Large intestine (tissue), 3 donors: ENCODE data around the gene E2F6. TPM values are rescaled to one million over a fixed set of nuclear protein-coding genes. Genes with fewer than 3 reads are reported as not detected.

Source experiments
- DNase-seq, 2 donors: peaks; one replicate each; pipeline versions ENCODE4 v3.0.0 to v3.0.0-alpha.2; 2013
- H3K27ac ChIP-seq: one replicate; pipeline ENCODE4 v1.5.1; 2013; ENCODE audit warnings: low read length
- H3K27me3 ChIP-seq: 2 replicates; pipeline ENCODE4 v1.6.1; 2013; ENCODE audit warnings: low read length; ENCODE audit not compliant: control insufficient read depth, insufficient read depth
- H3K36me3 ChIP-seq: 2 replicates; pipeline ENCODE4 v1.6.1; 2013; ENCODE audit warnings: low read length; ENCODE audit not compliant: control insufficient read depth, insufficient read depth
- H3K4me1 ChIP-seq: one replicate; pipeline ENCODE4 v1.6.1; 2013; ENCODE audit warnings: low read length; ENCODE audit not compliant: control insufficient read depth, insufficient read depth
- H3K4me3 ChIP-seq: one replicate; pipeline ENCODE4 v1.5.1; 2013; ENCODE audit warnings: low read length
- H3K9me3 ChIP-seq: one replicate; pipeline ENCODE4 v1.6.1; 2013; ENCODE audit warnings: mild to moderate bottlenecking, low read depth, low read length, moderate library complexity; ENCODE audit not compliant: control insufficient read depth
- WGBS: methylation state at CpG from one replicate; pipeline ENCODE4 v1.1.5; 2013; ENCODE audit warnings: low lambda C conversion rate; ENCODE audit not compliant: insufficient coverage; 5-methylcytosine and 5-hydroxymethylcytosine counted together
- polyA plus RNA-seq: library from polyadenylated mRNA; unstranded; fragments of 120-200 nt; gene quantifications from one replicate; pipeline ENCODE4 v1.2.1, GENCODE V29; 2013

The E2F6 gene
- polyA plus RNA-seq, 1 donor: 15.3 TPM

- DNase-seq: no peak
- 67% methylated on average over 3 of the region's 7 CpGs for WGBS
- no peak overlapping the region for H3K27ac ChIP-seq
Measured at GRCh38 chr2:11480859-11481258, 14.9 kb upstream of the E2F6 start.

DNA sequence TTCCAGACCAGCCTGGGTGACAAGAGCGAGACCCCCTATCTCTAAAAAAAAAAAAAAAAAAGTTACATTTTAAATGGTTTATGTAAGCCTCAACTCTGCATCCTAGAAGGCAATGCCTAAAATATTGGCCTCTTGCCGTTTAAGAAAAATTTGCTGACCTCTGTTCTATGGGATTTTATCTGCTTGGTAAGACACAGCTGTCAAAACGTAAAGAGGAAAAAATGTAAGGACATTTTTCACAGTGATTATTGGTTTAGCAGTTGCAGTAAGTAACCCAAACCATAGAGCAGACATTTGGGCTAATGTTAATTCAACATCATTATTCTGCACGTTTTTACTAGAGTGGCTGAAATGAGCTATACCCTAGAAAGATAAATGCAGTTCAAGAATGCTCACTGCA is 14.4 kb upstream of the E2F6 start:
- Histone ChIP-seq H3K4me3 (no peak overlapping the region), H3K27ac (no peak overlapping the region), H3K36me3 (no peaks in the 10 kb centered on the region), H3K9me3 (no peaks in the 10 kb centered on the region), H3K4me1 (peaks cover 5% of the 10 kb centered on the region), H3K27me3 (peaks cover 47% of the 10 kb centered on the region)
- WGBS: 60% methylated on average over 1 of the region's 4 CpGs
- no peak for DNase-seq

More at GRCh38 chr2:11480859-11481258, 14.9 kb upstream of the E2F6 start:
- Histone ChIP-seq H3K4me3 (no peak overlapping the region), H3K4me1 (peaks cover 5% of the 10 kb centered on the region), H3K9me3 (no peaks in the 10 kb centered on the region), H3K27me3 (peaks cover 47% of the 10 kb centered on the region), H3K36me3 (no peaks in the 10 kb centered on the region)

- no peaks in the 10 kb centered on the region for H3K9me3 ChIP-seq
- DNase-seq: no peak
- no peak overlapping the region for H3K27ac ChIP-seq
- 83% methylated on average over 4 of the region's 12 CpGs for WGBS
- H3K36me3 ChIP-seq: no peaks in the 10 kb centered on the region
- no peak overlapping the region for H3K4me3 ChIP-seq
- H3K27me3 ChIP-seq: peaks cover 45% of the 10 kb centered on the region
- H3K4me1 ChIP-seq: peaks cover 5% of the 10 kb centered on the region
Measured at GRCh38 chr2:11478899-11479605, 13.1 kb upstream of the E2F6 start.

DNA sequence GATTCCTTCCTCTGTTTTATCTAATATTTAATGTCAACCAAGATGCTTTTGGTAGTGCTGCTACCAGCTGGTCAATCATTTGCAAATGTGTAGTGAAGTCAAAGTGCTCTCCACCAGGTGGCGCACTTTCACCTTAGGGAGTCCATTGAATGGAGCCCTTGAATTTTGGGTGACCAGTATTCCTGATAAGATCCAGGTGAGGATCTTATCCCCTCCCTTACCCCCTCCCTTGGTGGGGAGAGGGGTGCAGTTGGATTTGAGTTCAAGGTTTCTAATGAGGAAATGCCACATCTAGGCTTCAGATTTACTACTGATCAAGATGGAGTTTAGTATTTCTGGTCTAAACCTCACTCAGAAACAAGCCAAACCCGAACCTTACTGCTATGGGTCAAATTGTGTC is 12.0 kb upstream of the E2F6 start:
- H3K4me3 ChIP-seq: no peak overlapping the region
- H3K4me1 ChIP-seq: peaks cover under 1% of the 10 kb centered on the region
- no peak overlapping the region for H3K27ac ChIP-seq
- H3K36me3 ChIP-seq: no peaks in the 10 kb centered on the region
- no peaks in the 10 kb centered on the region for H3K9me3 ChIP-seq
- peak; percentile 55 to 69 for DNase-seq
- H3K27me3 ChIP-seq: peaks cover 42% of the 10 kb centered on the region
- no CpG with 5 or more reads among the region's 2 CpGs for WGBS

DNA sequence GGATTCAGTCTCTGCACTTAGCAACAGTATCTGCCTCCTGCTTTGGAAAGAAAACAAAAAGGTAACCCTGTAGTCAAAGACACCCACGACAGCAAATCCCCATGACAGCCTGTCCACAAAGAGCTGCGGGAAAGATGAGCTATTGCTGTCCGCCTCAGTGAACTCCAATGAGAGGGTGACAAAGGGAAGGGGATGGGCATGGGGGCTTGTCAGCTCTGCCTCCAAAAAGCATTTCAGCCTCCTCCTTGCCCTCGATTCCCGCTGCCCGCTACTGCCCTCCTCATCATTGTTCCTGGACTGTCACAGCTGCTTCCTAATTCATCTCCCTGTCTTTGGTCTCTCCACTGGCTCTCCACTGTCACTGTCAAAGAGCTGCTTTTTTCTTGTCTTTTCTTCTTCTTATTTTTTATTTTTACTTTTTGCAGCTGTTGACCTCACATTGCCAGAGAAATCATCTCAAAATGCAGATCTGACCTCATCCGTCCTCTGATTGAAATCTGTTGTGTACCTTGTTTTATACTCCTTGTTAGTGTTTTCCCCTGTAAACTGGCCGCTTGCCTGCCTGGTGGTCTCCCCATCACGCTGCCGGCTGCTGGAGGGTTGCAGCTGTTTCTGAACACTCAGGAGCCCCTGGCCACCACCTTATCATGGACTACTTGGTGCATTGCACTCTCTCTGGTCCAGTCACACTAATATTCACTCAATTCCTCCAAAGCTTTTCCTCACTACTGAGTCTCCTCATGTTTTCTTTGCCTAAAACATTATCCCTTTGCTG is 7.9 kb upstream of the E2F6 start:
- no peak for DNase-seq
- 57% methylated on average over 1 of the region's 10 CpGs for WGBS
- Histone ChIP-seq H3K9me3 (no peaks in the 10 kb centered on the region), H3K4me1 (no peaks in the 10 kb centered on the region), H3K27ac (no peak overlapping the region), H3K4me3 (no peak overlapping the region), H3K27me3 (peaks cover 14% of the 10 kb centered on the region), H3K36me3 (no peaks in the 10 kb centered on the region)

GRCh38 chr2:11467749-11468148 is 1.8 kb upstream of the E2F6 start:
- Histone ChIP-seq H3K9me3 (no peaks in the 10 kb centered on the region), H3K36me3 (peaks cover 6% of the 10 kb centered on the region), H3K4me1 (peaks cover 4% of the 10 kb centered on the region), H3K27me3 (no peaks in the 10 kb centered on the region), H3K27ac (no peak overlapping the region), H3K4me3 (no peak overlapping the region)
- DNase-seq: no peak
- 48% methylated on average over 3 of the region's 6 CpGs for WGBS

DNA sequence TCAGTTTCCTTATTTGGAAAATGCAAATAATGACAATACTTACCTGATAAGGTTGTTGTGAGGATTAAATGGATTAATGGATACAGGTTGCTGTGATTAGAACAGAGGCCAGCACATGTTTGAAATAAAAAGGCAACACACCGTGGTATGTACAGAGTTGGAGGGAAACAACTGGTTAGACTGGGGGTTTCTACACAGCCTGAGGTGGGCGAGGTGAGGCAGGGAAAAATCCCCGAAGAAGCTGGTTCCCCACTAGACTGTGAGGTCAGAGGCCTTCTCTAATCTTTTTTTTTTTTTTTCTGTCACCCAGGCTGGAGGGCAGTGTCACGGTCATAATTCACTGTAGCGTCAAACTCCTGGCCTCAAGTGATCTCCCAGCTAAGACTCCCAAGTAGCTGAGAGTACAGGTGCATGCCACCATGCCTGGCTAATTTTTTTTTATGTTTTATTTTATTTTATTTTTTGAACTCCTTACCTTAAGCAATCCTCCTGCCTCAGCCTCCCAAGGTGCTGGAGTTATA is 1.2 kb upstream of the E2F6 start:
- Histone ChIP-seq H3K36me3 (peaks cover 6% of the 10 kb centered on the region), H3K9me3 (no peaks in the 10 kb centered on the region), H3K4me3 (no peak overlapping the region), H3K4me1 (peaks cover 4% of the 10 kb centered on the region), H3K27ac (no peak overlapping the region), H3K27me3 (no peaks in the 10 kb centered on the region)
- no CpG with 5 or more reads among the region's 5 CpGs for WGBS
- no peak for DNase-seq

DNA sequence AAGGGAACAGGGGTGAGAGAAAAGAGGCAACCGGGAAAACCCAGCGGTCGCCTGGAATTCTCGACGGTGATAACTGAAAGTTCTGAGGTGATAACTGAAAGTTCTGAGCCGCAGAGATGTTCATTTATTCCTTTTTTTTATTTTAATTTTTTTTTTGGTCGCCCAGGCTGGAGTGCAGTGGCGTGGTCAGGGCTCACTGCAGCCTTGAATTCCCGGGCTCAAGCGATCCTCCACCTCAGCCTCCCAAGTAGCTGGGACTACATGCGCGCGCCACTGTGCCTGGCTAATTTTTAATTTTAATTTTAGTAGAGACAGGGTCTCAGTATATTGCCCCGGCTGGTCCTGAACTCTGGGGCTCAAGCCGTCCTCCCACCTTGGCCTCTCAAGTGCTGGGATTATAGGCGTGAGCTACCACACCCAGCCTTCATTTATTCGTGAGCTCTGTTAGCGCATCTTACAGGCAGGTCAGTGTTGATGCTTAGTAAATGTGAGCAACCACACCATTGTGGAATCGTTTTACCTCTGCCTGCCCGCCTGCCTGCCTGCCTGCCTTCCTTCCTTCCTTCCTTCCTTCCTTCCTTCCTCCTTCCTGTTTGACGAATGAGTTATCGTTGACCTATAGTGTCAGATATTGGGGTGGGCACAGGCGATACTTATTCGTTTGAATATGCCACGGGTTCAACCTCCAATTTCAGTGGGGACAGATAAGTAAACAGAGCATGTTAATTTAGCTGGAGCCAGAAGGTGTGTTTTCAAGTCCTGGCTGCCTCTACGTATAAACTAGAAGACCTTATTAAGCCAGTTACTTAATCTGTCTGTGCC is 557 bp upstream of the E2F6 start:
- H3K36me3 ChIP-seq: peaks cover 6% of the 10 kb centered on the region
- 80% methylated on average over 5 of the region's 26 CpGs for WGBS
- no peaks in the 10 kb centered on the region for H3K9me3 ChIP-seq
- no peak for DNase-seq
- H3K27ac ChIP-seq: no peak overlapping the region
- H3K4me3 ChIP-seq: peak overlapping the region; percentile 61
- H3K27me3 ChIP-seq: no peaks in the 10 kb centered on the region
- H3K4me1 ChIP-seq: peaks cover 4% of the 10 kb centered on the region

DNA sequence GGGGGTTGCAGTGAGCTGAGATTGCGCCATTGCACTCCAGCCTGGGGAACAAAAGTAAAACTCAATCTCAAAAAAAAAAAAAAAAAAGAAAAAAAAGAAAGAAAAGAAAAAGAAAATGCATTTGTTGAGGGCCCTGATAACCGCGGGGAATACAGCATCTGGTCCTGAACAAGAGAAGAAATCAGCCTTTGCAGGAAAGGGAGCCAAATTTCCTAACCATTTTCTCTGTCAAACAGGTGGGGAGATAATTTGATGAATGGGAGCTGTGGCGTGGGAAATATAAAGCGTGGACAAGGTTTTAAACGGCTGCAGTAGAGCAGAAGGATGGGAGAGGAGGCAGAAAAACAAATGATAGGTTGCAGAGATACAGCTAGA is 864 bp downstream of the E2F6 start:
- H3K4me1 ChIP-seq: peaks cover 4% of the 10 kb centered on the region

GRCh38 chr2:11459816-11460215 is 6.1 kb downstream of the E2F6 start:
- Histone ChIP-seq H3K4me3 (no peak overlapping the region), H3K36me3 (peaks cover 8% of the 10 kb centered on the region), H3K4me1 (no peaks in the 10 kb centered on the region), H3K27me3 (no peaks in the 10 kb centered on the region), H3K27ac (no peak overlapping the region), H3K9me3 (no peaks in the 10 kb centered on the region)
- DNase-seq: no peak
- no CpG with 5 or more reads among the region's 4 CpGs for WGBS

More for the DNA sequence above, 864 bp downstream of the E2F6 start:
- DNase-seq: no peak
- WGBS: 68% methylated on average over 3 of the region's 6 CpGs
- peak overlapping the region; percentile 78 for H3K27ac ChIP-seq
- no peaks in the 10 kb centered on the region for H3K27me3 ChIP-seq
- peak overlapping the region; percentile 61 for H3K4me3 ChIP-seq
- H3K9me3 ChIP-seq: no peaks in the 10 kb centered on the region
- H3K36me3 ChIP-seq: peaks cover 6% of the 10 kb centered on the region
